SU-DHL-6 (cell line): Measurements from ENCODE around the gene NID1.

Experiments
- CTCF ChIP-seq: fragments of 200-600 bp; sonication (generic); IDR thresholded peaks from one replicate; pipeline ENCODE4 v1.5.1; 2017; ENCODE audit warnings: antibody characterized with exemption, mild to moderate bottlenecking, low read length, moderate library complexity; ENCODE audit not compliant: insufficient read depth, poor library complexity, severe bottlenecking
- EZH2phosphoT487 ChIP-seq: fragments of 200-600 bp; sonication (generic), shearing (Covaris generic); conservative IDR thresholded peaks from 2 replicates; pipeline ENCODE4 v1.6.1; 2018; ENCODE audit warnings: mild to moderate bottlenecking, antibody characterized with exemption, low read length, moderate library complexity, mixed read lengths

- no peak for TF ChIP-seq CTCF
- TF ChIP-seq EZH2phosphoT487 = no peak
These were observed 43.2 kb upstream of the NID1 start for GRCh38 chr1:236108027-236108648.
